ENCODE results near the gene ZNF610. TPM values are rescaled to one million over a fixed set of nuclear protein-coding genes. Genes with fewer than 3 reads are reported as not detected.

Gene ZNF610
- total and polyA plus RNA-seq, 4 donors = 0.96 to 9.4 (median 1.4) TPM

GRCh38 chr19:52351512-52351911 lies 15.5 kb downstream of the ZNF610 start:
- TF ChIP-seq, protein P1, sequence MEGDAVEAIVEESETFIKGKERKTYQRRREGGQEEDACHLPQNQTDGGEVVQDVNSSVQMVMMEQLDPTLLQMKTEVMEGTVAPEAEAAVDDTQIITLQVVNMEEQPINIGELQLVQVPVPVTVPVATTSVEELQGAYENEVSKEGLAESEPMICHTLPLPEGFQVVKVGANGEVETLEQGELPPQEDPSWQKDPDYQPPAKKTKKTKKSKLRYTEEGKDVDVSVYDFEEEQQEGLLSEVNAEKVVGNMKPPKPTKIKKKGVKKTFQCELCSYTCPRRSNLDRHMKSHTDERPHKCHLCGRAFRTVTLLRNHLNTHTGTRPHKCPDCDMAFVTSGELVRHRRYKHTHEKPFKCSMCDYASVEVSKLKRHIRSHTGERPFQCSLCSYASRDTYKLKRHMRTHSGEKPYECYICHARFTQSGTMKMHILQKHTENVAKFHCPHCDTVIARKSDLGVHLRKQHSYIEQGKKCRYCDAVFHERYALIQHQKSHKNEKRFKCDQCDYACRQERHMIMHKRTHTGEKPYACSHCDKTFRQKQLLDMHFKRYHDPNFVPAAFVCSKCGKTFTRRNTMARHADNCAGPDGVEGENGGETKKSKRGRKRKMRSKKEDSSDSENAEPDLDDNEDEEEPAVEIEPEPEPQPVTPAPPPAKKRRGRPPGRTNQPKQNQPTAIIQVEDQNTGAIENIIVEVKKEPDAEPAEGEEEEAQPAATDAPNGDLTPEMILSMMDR (IDR thresholded peaks at IDR 0.05; ENCODE audit: control extremely low read depth, extremely low read depth) = no peak
- Histone ChIP-seq H3K9me3 (ENCODE audit: control insufficient read depth in 4 of 4, insufficient read depth in 3 of 4, low read length in 3 of 4) (peaks cover 0 to 28% (median 0%) of the 10 kb centered on the region in 4 donors), H3K4me3 (no peak overlapping the region), H3K27me3 (ENCODE audit: control insufficient read depth in 3 of 3, insufficient read depth in 3 of 3, low read length in 2 of 3) (no peaks in the 10 kb centered on the region), H3K36me3 (ENCODE audit: control insufficient read depth in 4 of 4, insufficient read depth in 4 of 4, low read length in 4 of 4) (peaks cover 14 to 46% (median 34%) of the 10 kb centered on the region in 4 donors), H3K27ac (ENCODE audit: low read depth in 1 of 2, low read length in 1 of 2) (no peak overlapping the region), H3K4me1 (ENCODE audit: control insufficient read depth in 5 of 5, insufficient read depth in 5 of 5, low read length in 5 of 5) (no peaks in the 10 kb centered on the region), H3K9ac (ENCODE audit: insufficient read depth in 1 of 2, low read length in 2 of 2) (no peak overlapping the region)
- ATAC-seq (ENCODE audit: insufficient read depth, low FRiP score) (no peak), DNase-seq (no peak)
- WGBS, 2 donors = 82 to 83% methylated on average over 9 of the region's 9 CpGs

DNA sequence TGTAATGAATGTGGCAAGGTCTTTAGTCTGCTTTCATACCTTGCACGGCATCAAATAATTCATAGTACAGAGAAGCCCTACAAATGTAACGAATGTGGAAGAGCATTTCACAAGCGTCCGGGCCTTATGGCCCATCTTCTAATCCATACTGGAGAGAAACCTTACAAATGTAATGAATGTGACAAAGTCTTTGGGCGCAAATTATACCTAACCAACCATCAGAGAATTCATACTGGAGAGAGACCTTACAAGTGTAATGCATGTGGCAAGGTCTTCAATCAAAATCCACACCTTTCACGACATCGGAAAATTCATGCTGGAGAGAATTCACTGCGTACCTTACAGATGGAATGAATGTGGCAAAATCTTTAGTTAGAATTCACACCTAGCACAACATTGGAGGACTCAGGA lies 30.4 kb downstream of the ZNF610 start:
- Histone ChIP-seq H3K36me3 (ENCODE audit: control insufficient read depth in 4 of 4, insufficient read depth in 4 of 4, low read length in 4 of 4) (peaks cover 7 to 47% (median 21%) of the 10 kb centered on the region in 4 donors), H3K9ac (ENCODE audit: insufficient read depth in 1 of 2, low read length in 2 of 2) (no peak overlapping the region), H3K4me1 (ENCODE audit: control insufficient read depth in 5 of 5, insufficient read depth in 5 of 5, low read length in 5 of 5) (peaks cover 0 to 5% (median 0%) of the 10 kb centered on the region in 5 donors), H3K9me3 (ENCODE audit: control insufficient read depth in 4 of 4, insufficient read depth in 3 of 4, low read length in 3 of 4) (peaks cover 12 to 50% (median 22%) of the 10 kb centered on the region in 4 donors), H3K27ac (ENCODE audit: low read depth in 1 of 2, low read length in 1 of 2) (no peak overlapping the region), H3K27me3 (ENCODE audit: control insufficient read depth in 3 of 3, insufficient read depth in 3 of 3, low read length in 2 of 3) (no peaks in the 10 kb centered on the region), H3K4me3 (no peak overlapping the region)
- WGBS, 2 donors = 97% methylated on average over 8 of the region's 8 CpGs
- TF ChIP-seq, protein P1 (IDR thresholded peaks at IDR 0.05; ENCODE audit: control extremely low read depth, extremely low read depth) = no peak
- DNase-seq (no peak), ATAC-seq (ENCODE audit: insufficient read depth, low FRiP score) (no peak)

DNA sequence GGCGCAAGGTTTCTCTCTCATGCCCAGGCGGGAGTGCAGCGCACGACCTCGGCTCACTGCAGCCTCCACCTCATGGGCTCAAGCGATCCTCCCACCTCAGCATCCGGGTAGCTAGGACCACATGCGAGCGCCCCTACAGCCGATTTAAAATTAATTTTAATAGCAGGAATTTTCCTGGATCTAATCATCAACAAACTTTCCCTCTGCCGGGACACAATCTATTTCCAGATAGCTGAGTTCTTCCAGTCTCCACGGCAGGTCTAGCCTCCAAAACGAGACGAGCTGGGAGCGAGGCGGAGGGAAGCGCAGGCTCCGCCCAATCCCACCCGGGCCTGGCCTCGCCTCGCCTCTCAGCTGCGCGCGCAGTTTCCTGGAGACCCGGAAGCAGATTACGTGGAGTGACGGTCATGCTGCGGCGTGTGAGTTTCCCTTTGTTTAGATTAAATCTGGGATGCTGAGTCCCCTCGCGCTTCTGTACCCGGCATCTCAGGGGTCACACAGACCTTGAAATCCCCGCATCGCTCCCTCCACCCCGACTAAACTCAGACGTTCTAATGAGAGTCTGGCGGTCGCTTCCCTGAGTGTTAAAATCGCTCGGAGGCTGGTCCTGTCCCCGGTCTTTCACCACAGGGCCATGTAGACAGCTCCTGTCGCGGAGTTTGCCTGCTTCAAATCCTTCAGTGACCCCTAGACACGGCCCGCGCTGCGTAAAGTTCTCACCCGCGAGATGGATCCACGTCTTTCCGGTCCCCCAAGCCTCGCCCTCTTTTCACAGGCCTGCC lies 33.7 kb downstream of the ZNF610 start, which contains the start of gene ZNF880:
Gene ZNF880 (plus strand): TSS at position 365 of the 782 bp plus-strand sequence. CDS start 43 bp downstream, at position 408.
- peak within 1 kb of the TSS; percentile 45 for H3K4me3 ChIP-seq
- peaks cover 8 to 38% (median 19%) of the 10 kb centered on the region in 4 donors for H3K9me3 ChIP-seq (ENCODE audit: control insufficient read depth in 4 of 4, insufficient read depth in 3 of 4, low read length in 3 of 4)
- peak within 1 kb of the TSS; percentile 97 to 99 for H3K9ac ChIP-seq (ENCODE audit: insufficient read depth in 1 of 2, low read length in 2 of 2)
- no peaks in the 10 kb centered on the region for H3K27me3 ChIP-seq (ENCODE audit: control insufficient read depth in 3 of 3, insufficient read depth in 3 of 3, low read length in 2 of 3)
- H3K27ac ChIP-seq (ENCODE audit: low read depth in 1 of 2, low read length in 1 of 2) = peak within 1 kb of the TSS; percentile 90 to 93
- peak; percentile 84 for ATAC-seq (ENCODE audit: insufficient read depth, low FRiP score)
- TF ChIP-seq, protein P1 (IDR thresholded peaks at IDR 0.05; ENCODE audit: control extremely low read depth, extremely low read depth) = no peak
- DNase-seq = peak; percentile 97 to 98 (median 98)
- 2% methylated on average over 52 of the region's 52 CpGs for WGBS, 2 donors
- peaks cover 12 to 53% (median 29%) of the 10 kb centered on the region in 4 donors for H3K36me3 ChIP-seq (ENCODE audit: control insufficient read depth in 4 of 4, insufficient read depth in 4 of 4, low read length in 4 of 4)
- H3K4me1 ChIP-seq (ENCODE audit: control insufficient read depth in 5 of 5, insufficient read depth in 5 of 5, low read length in 5 of 5) = peaks cover 0 to 5% (median 0%) of the 10 kb centered on the region in 5 donors

All from lung (tissue), 12 donors.